PC-3 (cell line): ENCODE data around the gene TRPM2. TPM values are rescaled to one million over a fixed set of nuclear protein-coding genes. Genes with fewer than 3 reads are reported as not detected.

Experiments
- ATAC-seq: fragments of 200-7000 bp; cut with Tn5 transposase; 2 replicates; pipeline ENCODE4 v1.9.1; 2020; ENCODE audit warnings: mild to moderate bottlenecking, moderate library complexity
- BruUV-seq: library from RNA; stranded (reverse); fragments of 400-500 nt; replicated peaks from 2 replicates; lab custom pipeline; 2021; lab: Mats Ljungman, UMichigan
- CTCF ChIA-PET: fragments of 300-600 bp; sonication (Branson Sonifier 250); formaldehyde crosslinking; loops from one replicate; lab custom pipeline; 2022; ENCODE audit warnings: antibody characterized with exemption; lab: Charles Lee
- POLR2A ChIA-PET: fragments of 300-600 bp; sonication (Branson Sonifier 250); formaldehyde crosslinking; loops from one replicate; lab custom pipeline; 2022; ENCODE audit warnings: antibody characterized with exemption; ENCODE audit not compliant: unreplicated experiment; lab: Charles Lee
- DNase-seq: peaks from one replicate; pipeline ENCODE4 v3.0.0-alpha.2; 2015
- H2AFZ ChIP-seq: fragments of 300-600 bp; sonication (generic); 2 replicates; pipeline ENCODE4 v1.6.0; 2016; ENCODE audit warnings: antibody characterized with exemption, low read length
- H3F3A ChIP-seq: fragments of 300-600 bp; sonication (generic); one replicate; pipeline ENCODE4 v1.6.0; 2017; ENCODE audit warnings: antibody characterized with exemption, low read length, control low read depth, mild to moderate bottlenecking; ENCODE audit not compliant: unreplicated experiment
- H3K27ac ChIP-seq: fragments of 300-600 bp; sonication (generic); 2 replicates; pipeline ENCODE4 v1.5.1; 2016; ENCODE audit warnings: mild to moderate bottlenecking, low read length
- H3K27me3 ChIP-seq: fragments of 300-600 bp; sonication (generic); 2 replicates; pipeline ENCODE4 v1.6.1; 2016; ENCODE audit warnings: low read length, mixed read lengths
- H3K36me3 ChIP-seq: fragments of 300-600 bp; sonication (generic); 2 replicates; pipeline ENCODE4 v1.6.1; 2016; ENCODE audit warnings: low read depth, mixed run types, low read length, mixed read lengths
- H3K4me1 ChIP-seq: fragments of 300-600 bp; sonication (generic); 2 replicates; pipeline ENCODE4 v1.5.1; 2016; ENCODE audit warnings: low read length; ENCODE audit not compliant: insufficient read depth
- H3K4me2 ChIP-seq: fragments of 300-600 bp; sonication (generic); 2 replicates; pipeline ENCODE4 v1.6.0; 2016; ENCODE audit warnings: low read length
- H3K4me3 ChIP-seq: fragments of 300-600 bp; sonication (generic); 2 replicates; pipeline ENCODE4 v1.5.1; 2016; ENCODE audit warnings: mild to moderate bottlenecking, low read length, mixed read lengths
- H3K79me2 ChIP-seq: fragments of 300-600 bp; sonication (generic); 2 replicates; pipeline ENCODE4 v1.6.1; 2017; ENCODE audit warnings: low read length, mixed read lengths
- H3K9ac ChIP-seq: fragments of 300-600 bp; sonication (generic); 2 replicates; pipeline ENCODE4 v1.6.0; 2016; ENCODE audit warnings: mild to moderate bottlenecking, low read length
- H3K9me2 ChIP-seq: fragments of 300-600 bp; sonication (generic); replicated peaks from 2 replicates; pipeline ENCODE4 v1.6.1; 2016; ENCODE audit warnings: mixed run types, low read length, mixed read lengths
- H3K9me3 ChIP-seq: fragments of 300-600 bp; sonication (generic); 2 replicates; pipeline ENCODE4 v1.6.1; 2016; ENCODE audit warnings: low read length, mixed read lengths
- H4K20me1 ChIP-seq: fragments of 300-600 bp; sonication (generic); 2 replicates; pipeline ENCODE4 v1.6.1; 2016; ENCODE audit warnings: low read length, mixed read lengths
- EZH2 ChIP-seq: fragments of 300-600 bp; sonication (generic); IDR thresholded peaks from one replicate; pipeline ENCODE4 v1.6.1; 2017; ENCODE audit warnings: antibody characterized with exemption, mild to moderate bottlenecking, low read length; ENCODE audit not compliant: unreplicated experiment
- EZH2phosphoT487 ChIP-seq: fragments of 300-600 bp; sonication (generic); IDR thresholded peaks from 2 replicates; pipeline ENCODE4 v1.6.1; 2018; ENCODE audit warnings: mild to moderate bottlenecking, antibody characterized with exemption, low read length, borderline replicate concordance
- intact Hi-C: fragments of 100-400 bp; cut with micrococcal nuclease; formaldehyde crosslinking; loops from 2 replicates; pipeline ENCODE4 v1.9.0; 2023
- total RNA-seq: library from RNA; depleted of rRNA; stranded (reverse); fragments of >200 nt; gene quantifications from 2 replicates; pipeline ENCODE4 v1.2.3, GENCODE V29; 2014
- TF ChIP-seq, protein P1 (sequence below): fragments of 300-600 bp; sonication (generic); conservative IDR thresholded peaks from 2 replicates; pipeline ENCODE4 v1.5.1; 2017; ENCODE audit warnings: antibody characterized with exemption, low read depth, mild to moderate bottlenecking, low read length

TRPM2 gene
- total RNA-seq, 1 experiment from 2014 or later = 50.0 TPM

DNA sequence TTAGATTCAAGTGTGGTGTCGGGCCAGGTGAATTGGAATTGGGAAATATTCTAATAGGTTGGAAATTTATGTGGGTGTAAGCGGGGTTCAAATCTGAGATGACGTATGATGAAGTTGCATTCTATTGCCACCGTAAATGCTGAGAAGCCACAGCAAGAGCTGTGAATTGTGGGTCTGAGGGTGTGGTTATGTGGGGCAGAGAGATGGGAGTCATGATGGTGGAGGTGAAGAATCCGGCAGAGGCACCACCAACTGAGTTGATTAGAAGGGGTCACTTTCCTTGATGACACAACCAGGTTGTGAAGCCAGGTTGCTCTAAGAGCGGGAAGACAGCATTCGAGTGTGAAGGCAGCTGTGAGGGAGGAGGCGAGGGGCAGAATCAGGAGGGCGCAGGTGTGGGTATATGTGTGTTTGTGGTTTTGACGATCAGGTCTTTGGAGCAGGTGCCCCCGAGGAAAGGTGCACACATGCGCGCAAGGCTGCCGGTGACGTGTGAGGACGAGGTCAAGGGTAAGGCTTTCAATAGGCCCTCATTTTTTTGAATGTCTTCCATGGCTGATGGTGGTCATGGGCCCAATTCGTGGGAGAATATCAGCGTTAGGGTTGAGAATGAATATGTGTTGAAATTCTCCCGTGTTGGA lies 120.6 kb downstream of the TRPM2 start:
- Histone ChIP-seq H3K27me3 (no peaks in the 10 kb centered on the region; the same call in 1 of the 2 replicates), H3F3A (no peaks in the 10 kb centered on the region), H2AFZ (no peak overlapping the region), H3K79me2 (no peaks in the 10 kb centered on the region), H3K4me2 (no peak overlapping the region), H3K9me2 (no peaks in the 10 kb centered on the region), H3K27ac (no peak overlapping the region), H4K20me1 (no peaks in the 10 kb centered on the region), H3K9ac (no peak overlapping the region), H3K4me3 (no peak overlapping the region), H3K4me1 (no peaks in the 10 kb centered on the region), H3K36me3 (no peaks in the 10 kb centered on the region), H3K9me3 (no peaks in the 10 kb centered on the region)
- ChIA-PET CTCF (no interaction called here), POLR2A (no interaction called here)
- DNase-seq (no peak), ATAC-seq (no peak)
- TF ChIP-seq EZH2 (no peak), EZH2phosphoT487 (no peak)
- TF ChIP-seq, protein P1, sequence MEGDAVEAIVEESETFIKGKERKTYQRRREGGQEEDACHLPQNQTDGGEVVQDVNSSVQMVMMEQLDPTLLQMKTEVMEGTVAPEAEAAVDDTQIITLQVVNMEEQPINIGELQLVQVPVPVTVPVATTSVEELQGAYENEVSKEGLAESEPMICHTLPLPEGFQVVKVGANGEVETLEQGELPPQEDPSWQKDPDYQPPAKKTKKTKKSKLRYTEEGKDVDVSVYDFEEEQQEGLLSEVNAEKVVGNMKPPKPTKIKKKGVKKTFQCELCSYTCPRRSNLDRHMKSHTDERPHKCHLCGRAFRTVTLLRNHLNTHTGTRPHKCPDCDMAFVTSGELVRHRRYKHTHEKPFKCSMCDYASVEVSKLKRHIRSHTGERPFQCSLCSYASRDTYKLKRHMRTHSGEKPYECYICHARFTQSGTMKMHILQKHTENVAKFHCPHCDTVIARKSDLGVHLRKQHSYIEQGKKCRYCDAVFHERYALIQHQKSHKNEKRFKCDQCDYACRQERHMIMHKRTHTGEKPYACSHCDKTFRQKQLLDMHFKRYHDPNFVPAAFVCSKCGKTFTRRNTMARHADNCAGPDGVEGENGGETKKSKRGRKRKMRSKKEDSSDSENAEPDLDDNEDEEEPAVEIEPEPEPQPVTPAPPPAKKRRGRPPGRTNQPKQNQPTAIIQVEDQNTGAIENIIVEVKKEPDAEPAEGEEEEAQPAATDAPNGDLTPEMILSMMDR = no peak
- intact Hi-C loops = no loop called here
- no TSS peak for BruUV-seq

DNA sequence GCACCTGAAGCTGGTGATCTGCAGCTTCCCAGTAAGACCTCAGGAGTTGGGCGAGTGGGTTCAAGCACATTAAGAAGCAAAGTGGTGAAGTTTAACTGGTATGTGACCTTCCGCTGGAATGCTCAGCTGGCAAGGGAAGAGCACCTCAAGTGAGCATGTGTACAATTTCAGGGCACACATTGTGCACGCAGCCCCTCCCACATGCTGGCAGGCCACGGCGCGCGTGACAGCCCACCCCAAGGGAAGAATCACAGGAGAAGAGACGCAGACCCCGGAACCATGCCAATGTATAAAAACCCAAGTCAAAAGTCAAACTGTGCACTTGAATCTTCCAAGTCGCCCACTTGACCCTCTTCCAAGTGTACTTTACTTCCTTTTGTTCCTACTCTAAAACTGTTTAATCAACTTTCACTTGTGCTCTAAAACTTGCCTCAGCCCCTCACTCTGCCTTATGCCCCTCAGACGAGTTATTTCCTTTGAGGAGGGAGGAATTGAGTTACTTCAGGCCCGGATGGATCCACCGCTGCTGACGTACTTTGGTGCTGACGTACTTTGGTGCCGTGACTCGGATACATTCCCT lies 121.9 kb downstream of the TRPM2 start:
- TF ChIP-seq, protein P1 = no peak
- TF ChIP-seq EZH2phosphoT487 = no peak
- no peak for TF ChIP-seq EZH2
- ATAC-seq = no peak
- no TSS peak for BruUV-seq
- Histone ChIP-seq H4K20me1 (no peaks in the 10 kb centered on the region), H2AFZ (no peak overlapping the region), H3K4me1 (no peaks in the 10 kb centered on the region), H3K4me2 (no peak overlapping the region), H3K79me2 (no peaks in the 10 kb centered on the region), H3K36me3 (no peaks in the 10 kb centered on the region), H3K9me3 (no peaks in the 10 kb centered on the region), H3K9me2 (no peaks in the 10 kb centered on the region), H3F3A (no peaks in the 10 kb centered on the region), H3K9ac (no peak overlapping the region), H3K27me3 (no peaks in the 10 kb centered on the region; the same call in 1 of the 2 replicates), H3K4me3 (no peak overlapping the region), H3K27ac (no peak overlapping the region)
- POLR2A ChIA-PET = no interaction called here
- CTCF ChIA-PET = no interaction called here
- intact Hi-C loops = no loop called here
- no peak for DNase-seq

DNA sequence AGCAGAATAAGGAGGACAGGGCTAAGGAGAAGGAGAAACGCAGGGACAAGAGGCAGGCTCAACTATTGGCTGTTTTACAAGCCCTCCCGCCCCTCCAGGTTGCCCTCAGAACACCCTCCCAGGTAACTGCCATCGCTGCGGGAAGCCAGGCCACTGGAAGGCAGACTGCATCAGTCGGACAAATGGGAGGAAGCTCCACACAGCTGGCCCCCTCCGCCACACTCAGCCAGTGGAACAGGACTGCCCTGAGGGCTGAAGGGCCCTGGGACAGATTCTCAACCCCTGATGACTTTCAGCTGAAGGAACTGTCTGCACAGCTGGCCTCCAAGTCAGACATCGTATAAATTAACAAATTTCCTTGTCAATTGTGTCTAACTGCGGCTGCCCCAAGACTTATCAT lies 123.7 kb downstream of the TRPM2 start:
- BruUV-seq = no TSS peak
- Histone ChIP-seq H3K4me2 (no peak overlapping the region), H3K27ac (no peak overlapping the region), H3K27me3 (no peaks in the 10 kb centered on the region; the same call in 1 of the 2 replicates), H3K9ac (no peak overlapping the region), H3K4me3 (no peak overlapping the region), H3K9me3 (no peaks in the 10 kb centered on the region), H3K36me3 (no peaks in the 10 kb centered on the region), H3K9me2 (no peaks in the 10 kb centered on the region), H2AFZ (no peak overlapping the region), H3K4me1 (no peaks in the 10 kb centered on the region), H4K20me1 (no peaks in the 10 kb centered on the region), H3K79me2 (no peaks in the 10 kb centered on the region), H3F3A (no peaks in the 10 kb centered on the region)
- DNase-seq (no peak), ATAC-seq (no peak)
- no peak for TF ChIP-seq EZH2
- TF ChIP-seq, protein P1 = no peak
- no peak for TF ChIP-seq EZH2phosphoT487
- intact Hi-C loops = no loop called here
- ChIA-PET POLR2A (no interaction called here), CTCF (no interaction called here)
